NCI-H2227 (cell line): ENCODE data around the gene ADRB2.

Experiments used
- DNase-seq: peaks from one replicate; lab custom pipeline; 2025; ENCODE audit not compliant: unreplicated experiment; lab: John Stamatoyannopoulos, UW

Gene ADRB2

DNA sequence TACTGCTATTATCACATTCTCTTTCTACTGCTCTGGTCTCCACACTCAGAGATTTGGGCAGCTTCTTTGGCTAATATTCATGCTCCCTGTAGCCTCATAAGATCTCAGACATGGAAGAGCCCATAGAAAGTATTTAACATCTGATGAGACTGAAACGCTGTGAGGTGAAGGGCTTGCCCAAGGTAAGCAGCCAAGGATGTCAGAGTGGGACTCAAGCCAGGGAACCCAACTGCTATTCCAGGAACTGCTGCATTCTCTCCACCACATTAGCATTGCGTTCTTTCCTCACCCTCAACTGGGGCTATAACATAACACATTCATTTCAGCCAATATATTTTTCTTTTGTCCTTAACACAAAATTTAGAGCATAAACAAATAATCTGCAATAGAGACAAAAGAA, 3.8 kb downstream of the ADRB2 start:
- DNase-seq = no peak

DNA sequence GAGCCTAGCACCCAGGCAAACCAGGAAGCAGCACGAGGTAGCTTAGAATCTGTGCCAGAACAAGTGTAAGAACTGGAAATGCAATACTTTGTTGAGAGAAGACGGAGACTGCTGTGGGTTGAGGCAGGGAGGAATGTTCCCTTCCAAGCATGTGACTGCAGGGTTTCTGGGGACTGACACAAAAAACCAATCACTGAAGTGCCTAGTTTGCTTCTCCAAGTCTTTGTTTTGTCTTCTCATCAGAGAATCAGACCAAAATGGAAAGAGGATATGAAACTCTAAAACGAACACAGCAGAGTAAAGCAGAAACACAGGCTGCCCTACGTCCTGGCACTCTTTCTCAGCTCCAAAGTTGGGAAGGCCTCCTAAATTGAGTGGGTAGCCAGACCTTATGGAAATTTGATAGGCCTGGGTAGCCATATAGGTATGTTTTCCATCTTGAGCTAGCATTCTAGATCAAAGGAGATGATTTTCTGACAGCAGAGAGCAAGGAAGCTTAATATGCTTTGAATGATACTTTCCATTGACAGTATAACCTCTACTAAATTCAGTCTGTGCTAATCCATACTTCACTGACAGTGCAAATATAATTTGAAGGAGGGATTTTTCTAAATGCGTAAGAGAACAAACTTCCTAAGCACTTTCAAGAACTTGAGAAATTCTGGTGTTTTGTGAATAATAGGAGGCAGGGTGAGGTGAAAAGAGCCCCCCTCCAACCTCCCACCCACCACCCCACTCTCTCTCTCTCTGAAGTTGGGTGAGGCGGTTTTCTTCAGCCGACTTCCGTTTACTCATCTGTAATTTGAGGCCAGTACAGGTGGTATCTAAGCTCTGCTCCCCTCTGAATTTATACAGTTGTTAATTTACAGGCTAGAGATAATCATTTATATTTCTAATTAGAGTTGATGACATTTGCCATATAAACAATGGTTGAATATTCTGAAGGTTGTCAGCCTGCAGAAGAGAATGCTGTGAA, 5.5 kb downstream of the ADRB2 start:
- no peak for DNase-seq

DNA sequence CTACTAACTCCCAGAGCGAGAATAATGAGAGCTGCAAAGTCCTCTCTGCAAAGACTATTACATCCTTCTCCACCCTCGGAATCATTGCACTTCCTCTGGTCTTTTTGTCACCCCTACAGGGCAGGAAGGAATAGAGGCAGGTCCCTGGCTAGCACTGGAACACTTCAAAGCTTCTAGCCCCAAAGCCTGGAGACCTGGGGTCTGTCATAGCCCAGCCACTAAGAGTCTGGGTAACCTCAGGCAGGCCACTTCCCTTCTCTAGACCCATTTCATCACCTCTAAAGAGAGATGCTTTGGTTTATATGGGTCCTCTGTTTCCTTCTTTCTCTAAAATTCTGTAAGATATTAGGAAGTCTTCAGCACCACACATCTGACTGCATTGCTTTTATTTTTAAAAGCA, 6.7 kb downstream of the ADRB2 start:
- DNase-seq = no peak

DNA sequence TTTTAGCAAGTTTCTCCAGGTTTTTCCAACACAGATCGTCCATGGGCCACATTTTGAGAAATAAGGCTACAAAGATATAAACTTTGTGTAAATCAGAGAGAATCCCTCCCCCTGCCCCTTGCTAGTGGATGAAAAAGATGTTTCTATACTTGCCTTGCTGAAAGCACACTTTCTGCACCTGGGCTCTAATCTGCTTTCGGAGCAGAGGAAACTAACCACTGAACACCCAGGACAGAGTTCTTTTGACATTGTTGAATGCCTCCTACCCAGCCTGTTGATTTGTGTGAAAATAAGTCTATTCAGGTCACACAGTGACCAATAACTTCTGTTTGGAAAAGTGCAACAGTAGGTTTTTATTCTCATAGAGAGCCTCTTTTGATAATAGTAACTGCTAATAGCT, 7.5 kb downstream of the ADRB2 start:
- no peak for DNase-seq

DNA sequence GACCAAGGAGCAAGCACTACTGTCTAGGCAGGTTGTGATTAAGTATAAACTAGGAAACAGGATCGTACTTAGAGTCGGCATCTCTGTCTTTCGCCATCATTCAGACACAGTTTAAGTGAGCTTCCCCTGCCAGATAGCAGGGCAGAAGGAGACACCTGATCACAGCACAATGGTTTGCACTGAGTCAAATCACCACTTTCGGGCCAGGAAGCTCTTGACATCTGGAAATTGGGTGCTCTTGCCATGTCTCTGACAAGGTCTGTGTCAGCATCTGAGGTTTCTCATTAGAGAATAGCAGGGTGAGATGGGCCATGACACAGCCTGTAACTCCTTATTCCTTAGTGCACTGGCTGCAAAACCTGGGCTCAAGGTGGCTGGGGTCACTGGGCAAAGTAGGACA, 8.3 kb downstream of the ADRB2 start:
- no peak for DNase-seq

DNA sequence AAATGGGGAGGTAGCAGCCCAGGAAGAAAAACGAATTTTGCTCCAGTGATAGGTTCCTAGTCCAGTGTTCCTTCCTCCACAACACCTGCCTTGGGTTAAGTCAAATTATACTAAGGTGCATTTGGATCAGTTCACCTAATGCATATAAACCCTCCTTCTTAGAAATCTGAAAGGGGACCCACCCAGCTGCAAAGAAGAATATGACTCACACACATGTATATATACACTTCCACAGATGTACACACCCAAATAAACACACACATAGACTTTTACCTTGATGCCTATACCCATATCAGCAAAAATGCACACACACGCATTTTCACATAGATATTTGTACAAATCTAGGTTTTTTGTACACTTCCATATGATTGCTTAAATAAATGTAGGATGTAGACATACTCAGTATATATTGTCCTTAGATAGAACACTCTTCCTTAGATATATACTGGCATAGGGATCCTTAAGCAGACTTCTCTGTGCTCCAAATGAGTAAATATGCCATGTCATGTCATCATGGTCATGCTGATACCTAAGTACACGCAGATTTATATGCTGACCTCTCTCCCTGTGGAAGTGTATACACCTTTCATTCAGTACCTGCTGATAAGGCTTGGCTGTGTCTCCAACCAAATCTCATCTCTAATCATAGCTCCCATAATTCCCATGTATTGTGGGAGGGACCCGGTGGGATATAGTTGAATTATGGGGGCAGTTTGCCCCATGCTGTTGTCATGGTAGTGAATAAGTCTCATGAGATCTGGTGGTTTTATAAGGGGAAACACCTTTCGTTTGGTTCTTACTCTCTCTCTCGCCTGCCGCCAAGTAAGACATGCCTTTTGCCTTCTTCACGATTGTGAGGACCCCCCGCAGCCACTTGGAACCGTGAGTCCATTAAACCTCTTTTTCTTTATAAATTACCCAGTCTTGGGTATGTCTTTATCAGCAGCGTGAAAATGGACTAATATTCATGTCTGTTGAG, 10.2 kb downstream of the ADRB2 start:
- no peak for DNase-seq

DNA sequence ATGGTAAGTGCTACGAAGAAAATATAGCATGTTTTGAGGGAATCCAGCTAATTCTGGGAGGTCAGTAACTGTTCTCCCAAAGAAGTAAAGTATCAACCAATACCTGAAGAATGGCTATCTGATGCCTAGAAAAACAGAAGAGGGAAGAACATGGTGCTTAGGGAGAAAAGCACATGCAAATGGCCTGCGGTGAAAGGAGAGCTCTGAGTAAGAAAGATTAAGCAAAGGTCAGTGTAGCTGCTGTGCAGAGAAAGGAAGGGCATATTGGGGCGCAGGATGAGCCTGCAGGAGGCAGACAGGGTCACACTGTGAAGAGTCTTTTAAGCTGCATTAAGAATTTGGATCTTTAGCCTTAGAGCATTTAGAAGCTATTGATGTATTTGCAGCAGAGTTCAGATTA, 11.0 kb downstream of the ADRB2 start:
- DNase-seq = no peak

DNA sequence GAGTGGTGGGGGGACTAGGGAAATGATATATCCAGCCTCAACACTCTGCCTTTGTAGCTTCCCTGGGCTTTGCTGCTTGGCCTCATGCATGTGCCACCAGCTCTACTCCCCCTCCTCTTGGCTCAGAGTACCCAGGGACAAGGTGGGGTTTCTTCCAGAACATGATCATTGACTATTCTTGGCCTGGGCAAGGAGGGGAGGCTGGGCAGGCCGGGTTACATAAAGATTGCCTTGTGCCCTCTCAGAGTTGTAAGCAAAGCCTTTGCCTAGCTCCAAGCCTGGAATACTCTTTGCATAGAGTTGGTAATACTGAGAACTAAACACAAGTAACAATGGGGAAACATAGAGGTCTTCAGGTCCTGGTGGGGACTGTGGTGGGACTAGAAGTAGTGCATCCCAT, 11.9 kb downstream of the ADRB2 start:
- DNase-seq = no peak

DNA sequence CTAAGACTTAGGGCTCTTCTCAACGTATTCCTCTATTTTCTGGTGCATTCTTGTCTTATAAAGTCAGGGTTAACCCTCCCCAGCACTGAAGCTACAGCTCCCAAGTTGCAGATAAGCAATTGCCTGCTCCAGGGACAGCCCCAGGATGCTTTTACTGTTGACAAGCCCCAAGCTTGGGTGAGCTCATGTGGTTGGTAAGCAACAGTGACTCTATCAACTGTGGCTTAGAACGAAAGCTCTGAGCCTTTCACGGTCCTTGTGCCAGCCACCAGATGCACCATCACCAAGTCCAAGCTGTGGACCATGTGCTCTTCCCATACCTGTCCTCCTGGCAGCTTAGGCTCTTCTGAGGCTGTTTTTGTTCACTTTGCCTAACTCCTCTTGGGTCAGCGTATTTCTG, 13.5 kb downstream of the ADRB2 start:
- DNase-seq = no peak

DNA sequence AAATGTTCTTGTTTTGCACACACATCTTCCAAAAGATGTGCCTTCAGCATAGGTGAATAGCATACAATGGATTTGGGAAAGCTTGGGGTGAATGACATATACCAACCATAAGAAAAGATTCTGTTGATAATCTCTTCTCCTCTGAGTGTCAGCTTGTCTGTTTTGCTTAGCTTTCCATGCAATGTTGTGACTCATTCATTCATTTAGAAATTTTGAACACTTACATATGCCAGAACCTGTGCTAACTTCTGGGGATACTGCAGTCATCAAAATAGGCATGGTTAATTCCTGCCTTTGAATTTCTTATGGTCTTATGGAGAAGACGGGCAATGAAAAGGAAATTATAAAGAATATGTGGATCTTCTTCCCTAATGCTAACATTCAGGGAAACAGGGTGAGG, 14.1 kb downstream of the ADRB2 start:
- DNase-seq = no peak

DNA sequence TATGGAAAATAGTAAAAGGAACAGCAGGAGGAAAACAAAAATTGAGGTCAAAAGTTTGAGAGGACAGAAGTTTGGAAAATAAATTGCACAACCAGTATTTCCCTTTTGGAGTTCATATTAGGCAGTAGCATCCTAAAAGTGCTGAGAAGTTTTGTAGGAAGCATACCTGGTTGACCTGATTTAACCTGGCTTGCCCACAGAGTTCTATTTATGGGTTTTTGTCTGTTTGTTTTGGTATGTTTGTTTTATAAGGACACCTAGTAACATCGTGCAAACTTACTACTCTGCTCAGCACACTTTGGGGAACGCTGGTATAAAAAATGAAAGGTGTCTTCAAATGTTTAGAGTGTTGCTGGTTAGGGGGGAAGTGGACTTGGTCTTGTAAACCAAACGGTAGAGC, 15.1 kb downstream of the ADRB2 start:
- DNase-seq = no peak

DNA sequence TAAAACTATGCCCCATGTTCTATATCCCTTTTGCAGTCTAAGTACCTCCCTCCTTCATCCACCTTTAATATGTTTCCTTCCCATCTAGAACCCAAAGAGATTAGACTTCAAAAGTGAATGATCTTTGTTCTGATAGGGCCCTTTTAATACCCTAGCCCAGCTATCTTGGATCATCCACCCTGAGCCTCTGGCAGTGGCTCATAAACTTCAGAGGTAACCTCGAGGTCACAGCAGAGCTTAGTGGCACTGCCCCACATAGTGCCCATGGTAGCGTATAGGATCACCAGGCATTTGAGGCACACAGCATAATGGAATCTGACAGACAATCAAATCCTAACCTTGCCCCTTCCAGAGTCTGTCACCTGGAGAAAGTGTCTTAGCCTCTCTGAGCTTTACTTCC, 15.8 kb downstream of the ADRB2 start:
- DNase-seq = no peak

DNA sequence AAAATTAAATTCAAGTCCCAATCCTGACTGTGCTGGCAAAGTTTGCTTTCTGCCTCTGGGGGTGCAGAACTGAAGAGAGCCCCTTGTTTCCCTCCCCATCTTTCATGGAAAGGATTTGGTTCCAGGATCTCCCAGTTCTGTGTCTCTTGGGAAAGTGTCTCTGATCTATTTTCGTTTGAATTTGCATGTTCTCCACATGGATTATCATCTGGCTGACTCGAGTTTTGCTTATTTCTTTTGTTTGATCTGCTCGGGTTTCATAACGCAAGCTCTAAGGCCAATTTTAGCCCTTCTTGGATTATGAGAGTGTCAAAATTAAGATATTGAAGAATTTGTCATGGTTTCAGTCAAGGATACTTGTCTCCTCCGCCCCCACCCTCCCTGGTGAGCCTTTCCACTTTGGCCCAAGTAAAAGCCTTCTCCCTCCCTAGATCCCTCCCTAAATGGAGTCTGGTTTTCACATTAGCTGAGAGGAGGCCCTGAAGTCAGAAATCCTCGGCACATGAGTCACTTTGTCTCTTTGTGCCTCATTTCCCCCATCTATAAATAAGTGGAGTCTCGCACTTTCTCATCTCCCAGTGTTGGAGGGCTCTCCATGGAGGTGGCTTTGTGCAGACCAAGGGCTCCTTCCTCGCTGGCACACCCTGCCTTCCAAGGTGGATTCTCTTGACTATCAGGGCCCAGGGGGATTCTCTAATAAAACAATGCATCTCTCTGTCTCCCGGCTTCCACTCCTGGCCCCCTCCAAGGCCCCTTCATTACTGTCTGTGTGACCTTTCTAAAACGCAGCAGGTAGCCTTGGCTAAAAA, 17.3 kb downstream of the ADRB2 start:
- DNase-seq = no peak

DNA sequence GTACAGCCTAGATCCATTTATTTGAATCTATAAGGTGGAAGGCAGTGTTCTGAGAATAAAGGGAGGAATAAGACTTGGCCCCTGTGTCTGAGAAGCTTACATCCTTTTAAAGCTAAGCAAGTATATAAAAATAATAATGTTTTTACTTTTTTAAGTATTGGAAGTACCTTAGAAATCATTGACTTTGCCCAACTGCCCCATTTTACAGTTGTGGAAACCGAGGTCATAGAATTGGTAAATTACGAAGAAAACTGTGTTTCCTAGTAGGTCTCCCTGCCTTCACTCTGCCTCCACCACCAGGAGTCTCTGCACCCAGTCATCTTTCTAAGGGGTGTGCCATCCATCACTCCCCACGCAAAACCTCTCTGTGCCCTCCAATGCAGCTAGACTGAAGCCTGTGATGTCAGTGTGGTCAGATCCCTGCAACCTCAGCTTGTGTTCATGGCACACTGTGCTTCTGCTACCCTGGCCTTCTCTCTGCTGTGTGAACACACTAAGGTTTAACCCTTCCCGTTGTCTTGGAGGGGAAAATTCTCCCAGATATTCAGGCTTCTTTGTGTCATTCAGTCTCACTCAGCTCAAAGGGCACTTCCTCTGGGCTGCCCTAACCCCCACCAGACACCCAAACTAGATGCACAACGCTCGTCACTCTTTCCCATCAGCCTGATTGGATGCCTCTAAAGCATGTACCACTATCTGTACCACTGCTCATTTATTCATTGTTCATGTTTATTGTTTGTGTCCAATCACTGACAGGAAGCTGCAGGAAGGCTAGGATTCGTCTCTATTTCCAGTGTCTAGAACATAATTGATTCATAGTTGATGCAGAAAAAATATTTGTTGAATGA, 18.2 kb downstream of the ADRB2 start:
- DNase-seq = no peak

DNA sequence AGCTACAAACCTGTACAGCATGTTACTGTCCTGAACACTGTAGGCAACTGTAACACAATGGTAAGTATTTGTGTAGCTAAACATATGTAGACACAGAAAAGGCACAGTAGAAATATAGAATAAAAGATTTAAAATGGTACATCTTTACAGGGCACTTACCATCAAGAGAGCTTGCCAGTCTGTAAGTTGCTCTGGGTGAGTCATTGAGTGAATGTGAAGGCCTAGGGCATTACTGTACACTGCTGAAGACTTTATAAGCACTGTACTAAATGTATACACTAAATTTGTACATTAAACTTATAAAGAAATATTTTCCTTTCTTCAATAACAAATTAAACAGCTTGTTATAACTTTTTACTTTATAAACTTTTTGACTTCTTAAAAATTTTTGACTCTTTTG, 20.5 kb downstream of the ADRB2 start:
- DNase-seq = no peak

DNA sequence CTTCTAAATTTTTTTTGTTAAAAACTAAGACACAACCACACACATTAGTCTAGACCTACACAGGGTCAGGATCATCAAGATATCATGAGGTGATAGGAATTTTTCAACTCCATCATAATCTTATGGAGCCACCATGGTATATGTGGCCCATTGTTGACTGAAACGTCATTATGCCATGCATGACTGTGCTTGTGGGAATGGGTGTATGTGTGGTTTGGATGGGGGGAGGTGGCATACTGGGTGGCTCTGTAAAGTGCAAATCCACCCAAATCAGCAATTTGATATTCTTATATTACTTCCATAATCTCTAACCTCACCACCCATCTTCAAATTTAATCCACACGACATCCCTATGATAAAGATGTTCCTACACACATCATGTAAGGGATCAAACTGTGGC, 21.0 kb downstream of the ADRB2 start:
- no peak for DNase-seq

DNA sequence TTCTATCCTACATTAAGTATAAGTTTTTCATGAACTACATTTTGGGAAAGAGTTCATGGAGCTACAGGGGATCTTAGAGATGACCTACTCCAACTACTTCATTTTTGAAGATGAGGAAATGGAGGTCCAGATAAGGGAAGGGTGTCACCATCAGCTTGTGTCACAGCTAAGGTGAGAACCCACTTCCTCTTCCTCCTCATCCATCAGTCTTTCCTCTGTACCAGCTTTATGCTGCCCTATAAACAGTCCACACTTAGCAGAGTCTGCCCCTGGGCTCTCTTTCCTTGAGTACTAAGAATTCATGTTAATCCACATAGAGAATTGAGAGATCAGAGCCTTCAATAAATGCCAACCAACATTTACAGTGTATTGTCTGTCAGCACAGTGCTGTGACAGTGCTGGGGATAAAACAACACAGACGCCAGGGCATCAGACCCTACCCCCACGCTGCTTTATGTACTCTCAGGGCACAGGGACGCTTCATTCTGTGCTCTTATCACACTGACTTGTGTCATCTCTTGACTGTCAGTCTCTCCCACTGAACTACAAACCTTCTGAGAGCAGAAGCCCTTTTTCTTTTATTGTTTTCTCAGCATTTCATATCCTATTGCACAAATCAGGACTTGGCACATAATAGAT, 22.1 kb downstream of the ADRB2 start:
- DNase-seq = no peak

DNA sequence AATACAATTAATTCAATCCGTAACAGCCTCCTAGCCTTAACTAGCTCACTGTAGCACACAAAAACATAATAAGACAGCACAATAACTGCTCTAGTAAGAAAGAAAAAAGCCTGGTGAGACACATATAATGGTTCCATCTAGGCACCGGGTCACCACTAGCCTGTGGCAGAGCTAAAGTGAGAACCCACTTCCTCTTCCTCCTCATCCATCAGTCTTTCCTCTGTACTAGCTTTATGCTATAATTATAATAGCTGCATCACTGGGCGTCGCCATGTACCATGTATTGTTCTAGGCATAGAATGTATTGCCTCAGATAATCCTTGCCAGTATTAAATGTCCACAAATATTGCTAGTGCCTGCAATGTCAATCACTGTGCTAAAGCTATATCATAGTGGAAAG, 23.1 kb downstream of the ADRB2 start:
- DNase-seq = no peak

DNA sequence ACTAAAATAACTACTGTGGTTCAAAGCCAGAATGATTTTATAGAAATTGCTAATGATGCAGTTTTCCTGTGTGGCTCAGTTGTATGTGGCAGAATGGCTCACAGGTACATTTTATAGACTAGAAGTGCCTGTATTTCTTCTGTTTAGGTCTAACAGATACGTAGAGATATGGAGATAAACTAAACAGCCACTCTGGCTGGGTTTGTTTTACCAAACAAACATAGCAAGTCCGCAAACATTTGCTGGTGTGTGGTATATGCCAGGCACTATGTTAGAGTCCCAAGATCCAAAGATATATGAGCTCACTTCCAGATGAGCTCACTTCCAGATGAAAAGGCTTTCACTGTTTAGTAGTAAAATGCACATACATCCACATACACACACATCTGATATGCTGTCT, 24.4 kb downstream of the ADRB2 start:
- DNase-seq = no peak

DNA sequence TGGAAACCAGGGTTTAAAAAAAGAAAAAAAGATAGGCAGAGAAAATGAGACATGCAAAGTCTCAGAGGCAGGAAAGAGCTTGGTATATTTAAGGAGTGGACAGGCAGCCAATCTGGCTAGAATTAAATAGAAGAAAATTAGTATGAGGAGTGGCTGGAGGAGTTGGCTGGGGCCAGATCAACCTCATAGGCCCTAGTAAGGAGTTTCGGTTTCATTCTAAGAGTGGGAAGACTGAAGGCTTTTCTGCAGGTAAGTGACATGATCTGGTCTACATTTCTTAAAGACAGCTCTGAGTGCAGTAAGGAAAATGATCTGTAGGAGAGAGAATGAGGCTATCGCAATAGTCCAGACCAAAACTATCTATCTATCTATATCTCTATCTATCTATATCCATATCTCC, 27.5 kb downstream of the ADRB2 start:
- DNase-seq = no peak
